OCI-LY3 (cell line): Measurements from ENCODE around the gene MTFMT.

Experiments used
- EZH2phosphoT487 ChIP-seq: fragments of 200-600 bp; shearing (Covaris generic); IDR thresholded peaks from 2 replicates; pipeline ENCODE4 v1.6.1; 2018; ENCODE audit warnings: antibody characterized with exemption, mixed run types, low read depth
- TF ChIP-seq, protein P1 (sequence below): fragments of 200-600, 300-600 bp; sonication (generic); IDR thresholded peaks from 2 replicates; pipeline ENCODE4 v1.5.1; 2014; ENCODE audit warnings: antibody characterized with exemption, low read length, low read depth

DNA sequence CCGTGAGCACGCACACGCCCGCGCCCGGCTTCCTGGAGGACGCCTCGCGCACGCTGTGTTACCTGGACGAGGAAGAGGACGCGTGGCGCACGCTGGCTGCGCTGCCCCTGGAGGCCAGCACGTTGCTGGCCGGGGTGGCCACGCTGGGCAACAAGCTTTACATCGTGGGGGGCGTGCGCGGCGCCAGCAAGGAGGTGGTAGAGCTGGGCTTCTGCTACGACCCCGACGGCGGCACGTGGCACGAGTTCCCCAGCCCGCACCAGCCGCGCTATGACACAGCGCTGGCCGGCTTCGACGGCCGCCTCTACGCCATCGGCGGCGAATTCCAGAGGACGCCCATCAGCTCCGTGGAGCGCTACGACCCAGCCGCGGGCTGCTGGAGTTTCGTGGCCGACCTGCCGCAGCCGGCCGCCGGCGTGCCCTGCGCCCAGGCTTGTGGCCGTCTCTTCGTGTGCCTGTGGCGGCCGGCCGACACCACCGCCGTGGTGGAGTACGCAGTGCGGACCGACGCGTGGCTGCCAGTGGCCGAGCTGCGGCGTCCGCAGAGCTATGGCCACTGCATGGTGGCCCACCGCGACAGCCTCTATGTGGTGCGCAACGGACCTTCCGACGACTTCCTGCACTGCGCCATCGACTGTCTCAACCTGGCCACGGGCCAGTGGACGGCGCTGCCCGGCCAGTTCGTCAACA, 48.0 kb upstream of the MTFMT start:
- TF ChIP-seq, protein P1, sequence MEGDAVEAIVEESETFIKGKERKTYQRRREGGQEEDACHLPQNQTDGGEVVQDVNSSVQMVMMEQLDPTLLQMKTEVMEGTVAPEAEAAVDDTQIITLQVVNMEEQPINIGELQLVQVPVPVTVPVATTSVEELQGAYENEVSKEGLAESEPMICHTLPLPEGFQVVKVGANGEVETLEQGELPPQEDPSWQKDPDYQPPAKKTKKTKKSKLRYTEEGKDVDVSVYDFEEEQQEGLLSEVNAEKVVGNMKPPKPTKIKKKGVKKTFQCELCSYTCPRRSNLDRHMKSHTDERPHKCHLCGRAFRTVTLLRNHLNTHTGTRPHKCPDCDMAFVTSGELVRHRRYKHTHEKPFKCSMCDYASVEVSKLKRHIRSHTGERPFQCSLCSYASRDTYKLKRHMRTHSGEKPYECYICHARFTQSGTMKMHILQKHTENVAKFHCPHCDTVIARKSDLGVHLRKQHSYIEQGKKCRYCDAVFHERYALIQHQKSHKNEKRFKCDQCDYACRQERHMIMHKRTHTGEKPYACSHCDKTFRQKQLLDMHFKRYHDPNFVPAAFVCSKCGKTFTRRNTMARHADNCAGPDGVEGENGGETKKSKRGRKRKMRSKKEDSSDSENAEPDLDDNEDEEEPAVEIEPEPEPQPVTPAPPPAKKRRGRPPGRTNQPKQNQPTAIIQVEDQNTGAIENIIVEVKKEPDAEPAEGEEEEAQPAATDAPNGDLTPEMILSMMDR: no peak
- TF ChIP-seq EZH2phosphoT487: no peak
